ENCODE data around the gene B3GAT1. TPM values are rescaled to one million over a fixed set of nuclear protein-coding genes. Genes with fewer than 3 reads are reported as not detected.

The B3GAT1 gene
- total RNA-seq, 1 experiment from 2014 or later = 3.7 TPM

DNA sequence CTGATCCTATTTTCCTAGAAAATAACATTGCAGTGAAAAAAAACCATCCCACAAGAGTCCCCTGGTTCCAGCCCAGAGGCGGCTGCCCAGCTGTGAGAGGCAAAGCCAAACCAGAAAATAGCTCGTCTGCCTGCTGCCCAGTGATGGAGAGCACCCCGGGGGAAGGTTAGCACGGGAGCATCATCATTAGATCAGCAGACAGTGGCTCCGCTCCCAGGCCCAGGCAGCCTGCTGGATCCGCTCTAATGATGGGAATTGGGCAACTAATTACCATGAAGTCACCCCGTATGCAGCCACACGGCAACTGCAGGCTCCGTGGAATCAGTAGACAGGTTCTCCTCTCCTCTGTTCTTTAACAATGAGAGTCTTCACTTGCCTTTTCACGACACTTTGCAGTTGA lies 17.1 kb upstream of the B3GAT1 start:
- Histone ChIP-seq H3K27me3 (replicated peaks; ENCODE audit: insufficient read depth, low read depth, low read length, poor library complexity) (peaks cover 8% of the 10 kb centered on the region), H3K4me3 (ENCODE audit: low read depth, low read length, poor library complexity, severe bottlenecking) (no peak overlapping the region), H3K36me3 (ENCODE audit: insufficient read depth, low read length, poor library complexity, severe bottlenecking) (no peaks in the 10 kb centered on the region), H3K4me1 (ENCODE audit: insufficient read depth, low read length, poor library complexity, severe bottlenecking) (no peaks in the 10 kb centered on the region), H3K9me3 (ENCODE audit: low read depth, low read length, poor library complexity, severe bottlenecking) (no peaks in the 10 kb centered on the region), H3K27ac (ENCODE audit: low read depth, low read length, poor library complexity, severe bottlenecking) (no peak overlapping the region)
- no TSS peak for BruUV-seq (replicated peaks)
- no peak for DNase-seq (ENCODE audit: low spot score)
- intact Hi-C loops (cut with micrococcal nuclease; ENCODE audit: unreplicated experiment) = no loop called here
- TF ChIP-seq, protein P1, sequence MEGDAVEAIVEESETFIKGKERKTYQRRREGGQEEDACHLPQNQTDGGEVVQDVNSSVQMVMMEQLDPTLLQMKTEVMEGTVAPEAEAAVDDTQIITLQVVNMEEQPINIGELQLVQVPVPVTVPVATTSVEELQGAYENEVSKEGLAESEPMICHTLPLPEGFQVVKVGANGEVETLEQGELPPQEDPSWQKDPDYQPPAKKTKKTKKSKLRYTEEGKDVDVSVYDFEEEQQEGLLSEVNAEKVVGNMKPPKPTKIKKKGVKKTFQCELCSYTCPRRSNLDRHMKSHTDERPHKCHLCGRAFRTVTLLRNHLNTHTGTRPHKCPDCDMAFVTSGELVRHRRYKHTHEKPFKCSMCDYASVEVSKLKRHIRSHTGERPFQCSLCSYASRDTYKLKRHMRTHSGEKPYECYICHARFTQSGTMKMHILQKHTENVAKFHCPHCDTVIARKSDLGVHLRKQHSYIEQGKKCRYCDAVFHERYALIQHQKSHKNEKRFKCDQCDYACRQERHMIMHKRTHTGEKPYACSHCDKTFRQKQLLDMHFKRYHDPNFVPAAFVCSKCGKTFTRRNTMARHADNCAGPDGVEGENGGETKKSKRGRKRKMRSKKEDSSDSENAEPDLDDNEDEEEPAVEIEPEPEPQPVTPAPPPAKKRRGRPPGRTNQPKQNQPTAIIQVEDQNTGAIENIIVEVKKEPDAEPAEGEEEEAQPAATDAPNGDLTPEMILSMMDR (conservative IDR thresholded peaks at IDR 0.05; ENCODE audit: low read depth, low read length) = no peak
- TF ChIP-seq EZH2 (IDR thresholded peaks at IDR 0.05; ENCODE audit: borderline replicate concordance, low read depth, low read length, poor library complexity, severe bottlenecking) = no peak
- POLR2A ChIA-PET (ENCODE audit: low non-redundant PET) = no interaction called here
- CTCF ChIA-PET = no interaction called here

DNA sequence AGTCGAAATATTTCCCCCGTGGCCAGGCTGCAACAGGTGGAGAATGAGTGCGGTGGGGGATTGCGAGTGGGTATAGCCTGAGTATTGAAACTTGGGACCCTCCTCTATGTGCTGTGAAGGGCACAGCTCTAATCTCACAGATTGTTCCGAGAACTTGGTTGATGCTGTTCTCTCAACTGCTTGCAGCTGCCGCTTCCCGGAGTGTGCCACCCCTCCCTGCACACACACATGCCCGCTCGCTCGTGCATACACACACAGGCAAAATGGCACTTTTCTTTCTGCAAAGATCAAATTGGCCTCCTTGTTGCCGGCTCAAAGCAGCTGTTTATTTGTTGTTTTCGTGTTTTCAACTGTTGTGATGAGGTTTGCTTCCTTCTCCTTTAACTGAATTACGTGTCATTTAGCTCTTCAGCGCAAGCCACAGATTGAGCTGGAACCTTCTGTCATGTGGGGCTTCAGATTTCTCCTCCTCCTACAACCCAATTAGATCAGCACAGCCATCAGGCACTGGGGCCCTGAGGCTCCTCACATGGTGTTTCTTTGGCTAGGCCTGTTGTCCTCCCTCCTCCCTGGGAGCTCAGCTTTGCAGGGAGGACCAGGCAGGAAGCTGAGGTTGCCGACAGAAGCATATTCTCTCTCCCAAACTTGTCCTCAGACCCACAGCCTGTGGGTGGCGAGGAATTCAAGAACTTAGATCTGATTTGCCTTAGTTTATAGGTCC lies 13.9 kb upstream of the B3GAT1 start:
- Histone ChIP-seq H3K27me3 (replicated peaks; ENCODE audit: insufficient read depth, low read depth, low read length, poor library complexity) (no peaks in the 10 kb centered on the region), H3K27ac (ENCODE audit: low read depth, low read length, poor library complexity, severe bottlenecking) (no peak overlapping the region), H3K4me1 (ENCODE audit: insufficient read depth, low read length, poor library complexity, severe bottlenecking) (no peaks in the 10 kb centered on the region), H3K4me3 (ENCODE audit: low read depth, low read length, poor library complexity, severe bottlenecking) (no peak overlapping the region), H3K36me3 (ENCODE audit: insufficient read depth, low read length, poor library complexity, severe bottlenecking) (no peaks in the 10 kb centered on the region), H3K9me3 (ENCODE audit: low read depth, low read length, poor library complexity, severe bottlenecking) (no peaks in the 10 kb centered on the region)
- TF ChIP-seq, protein P1 (conservative IDR thresholded peaks at IDR 0.05; ENCODE audit: low read depth, low read length) = no peak
- no peak for TF ChIP-seq EZH2 (IDR thresholded peaks at IDR 0.05; ENCODE audit: borderline replicate concordance, low read depth, low read length, poor library complexity, severe bottlenecking)
- intact Hi-C loops (cut with micrococcal nuclease; ENCODE audit: unreplicated experiment) = no loop called here
- DNase-seq (ENCODE audit: low spot score) = no peak
- no TSS peak for BruUV-seq (replicated peaks)
- ChIA-PET CTCF (no interaction called here), POLR2A (ENCODE audit: low non-redundant PET) (interaction anchor here (0.6 kb wide), 1 partner anchor 475 kb away, joined by 3 read pairs; no protein-coding TSS in a partner anchor)

DNA sequence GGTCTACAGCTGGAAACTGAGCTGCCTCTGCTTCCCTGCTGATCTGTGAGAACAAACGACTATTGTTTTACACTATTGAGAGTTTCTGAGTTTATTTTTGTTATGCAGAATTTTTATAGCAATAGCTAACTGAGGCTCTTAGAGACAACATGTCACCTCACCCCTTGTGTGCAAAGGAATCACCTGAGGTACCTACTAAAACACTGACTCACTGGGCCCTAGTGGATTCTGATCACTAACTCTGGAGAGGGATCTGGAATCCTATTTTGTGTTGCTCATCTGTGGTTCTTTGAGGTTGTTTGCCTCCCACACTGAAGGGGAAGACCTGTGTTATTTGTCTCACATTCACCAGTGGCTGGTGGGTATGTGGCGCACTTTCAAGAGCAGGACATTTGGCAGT lies 13.4 kb upstream of the B3GAT1 start:
- Histone ChIP-seq H3K9me3 (ENCODE audit: low read depth, low read length, poor library complexity, severe bottlenecking) (no peaks in the 10 kb centered on the region), H3K27ac (ENCODE audit: low read depth, low read length, poor library complexity, severe bottlenecking) (no peak overlapping the region), H3K4me3 (ENCODE audit: low read depth, low read length, poor library complexity, severe bottlenecking) (no peak overlapping the region), H3K36me3 (ENCODE audit: insufficient read depth, low read length, poor library complexity, severe bottlenecking) (no peaks in the 10 kb centered on the region), H3K27me3 (replicated peaks; ENCODE audit: insufficient read depth, low read depth, low read length, poor library complexity) (no peaks in the 10 kb centered on the region), H3K4me1 (ENCODE audit: insufficient read depth, low read length, poor library complexity, severe bottlenecking) (no peaks in the 10 kb centered on the region)
- no peak for DNase-seq (ENCODE audit: low spot score)
- intact Hi-C loops (cut with micrococcal nuclease; ENCODE audit: unreplicated experiment) = no loop called here
- POLR2A ChIA-PET (ENCODE audit: low non-redundant PET) = interaction anchor here (0.6 kb wide), 1 partner anchor 476 kb away, joined by 3 read pairs; no protein-coding TSS in a partner anchor
- TF ChIP-seq EZH2 (IDR thresholded peaks at IDR 0.05; ENCODE audit: borderline replicate concordance, low read depth, low read length, poor library complexity, severe bottlenecking) = no peak
- TF ChIP-seq, protein P1 (conservative IDR thresholded peaks at IDR 0.05; ENCODE audit: low read depth, low read length) = no peak
- BruUV-seq (replicated peaks) = no TSS peak
- CTCF ChIA-PET = no interaction called here

All from A673 (cell line).